Left renal pelvis (tissue), 4 donors: ENCODE measurements around the gene GLB1L3. TPM values are rescaled to one million over a fixed set of nuclear protein-coding genes. Genes with fewer than 3 reads are reported as not detected.
"Not testable (repeated sequence)": the region's sequence is repeated elsewhere in the genome, so short reads cannot be mapped to it uniquely, and the experiment has no call there.

Experiments
- DNase-seq, 4 donors: peaks; one replicate each; pipeline ENCODE4 v3.0.0-alpha.2; 2013; ENCODE audit warnings: low read depth in 4 of 4, low spot score in 3 of 4
- polyA plus RNA-seq, 4 donors: library from polyadenylated mRNA; unstranded; fragments of 120-200 nt; gene quantifications; one replicate each; pipeline ENCODE4 v1.2.1, GENCODE V29; 2013; ENCODE audit not compliant: insufficient read length in 4 of 4

The GLB1L3 gene
- polyA plus RNA-seq, 4 donors, result 0.27 to 1.5 (median 1.2) TPM

DNA sequence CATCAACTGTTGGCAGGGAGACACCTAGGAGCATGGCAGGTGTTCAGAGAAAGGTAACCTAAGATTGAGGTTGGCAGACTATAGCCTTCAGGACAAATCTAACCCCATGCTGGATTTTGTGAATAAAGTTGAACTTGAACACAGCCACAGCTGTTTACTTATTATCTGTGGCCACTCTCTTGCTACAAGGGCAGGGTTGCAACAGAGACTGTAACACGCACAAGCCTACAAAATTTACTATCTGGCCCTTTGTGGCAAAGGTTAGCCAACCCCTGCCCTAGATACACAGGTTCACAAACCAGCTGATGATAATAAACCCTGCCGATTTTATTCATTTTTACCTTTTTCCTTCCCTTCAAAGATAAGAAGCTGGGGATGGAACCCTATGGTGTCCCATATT lies 25.5 kb upstream of the GLB1L3 start:
- no peak for DNase-seq

DNA sequence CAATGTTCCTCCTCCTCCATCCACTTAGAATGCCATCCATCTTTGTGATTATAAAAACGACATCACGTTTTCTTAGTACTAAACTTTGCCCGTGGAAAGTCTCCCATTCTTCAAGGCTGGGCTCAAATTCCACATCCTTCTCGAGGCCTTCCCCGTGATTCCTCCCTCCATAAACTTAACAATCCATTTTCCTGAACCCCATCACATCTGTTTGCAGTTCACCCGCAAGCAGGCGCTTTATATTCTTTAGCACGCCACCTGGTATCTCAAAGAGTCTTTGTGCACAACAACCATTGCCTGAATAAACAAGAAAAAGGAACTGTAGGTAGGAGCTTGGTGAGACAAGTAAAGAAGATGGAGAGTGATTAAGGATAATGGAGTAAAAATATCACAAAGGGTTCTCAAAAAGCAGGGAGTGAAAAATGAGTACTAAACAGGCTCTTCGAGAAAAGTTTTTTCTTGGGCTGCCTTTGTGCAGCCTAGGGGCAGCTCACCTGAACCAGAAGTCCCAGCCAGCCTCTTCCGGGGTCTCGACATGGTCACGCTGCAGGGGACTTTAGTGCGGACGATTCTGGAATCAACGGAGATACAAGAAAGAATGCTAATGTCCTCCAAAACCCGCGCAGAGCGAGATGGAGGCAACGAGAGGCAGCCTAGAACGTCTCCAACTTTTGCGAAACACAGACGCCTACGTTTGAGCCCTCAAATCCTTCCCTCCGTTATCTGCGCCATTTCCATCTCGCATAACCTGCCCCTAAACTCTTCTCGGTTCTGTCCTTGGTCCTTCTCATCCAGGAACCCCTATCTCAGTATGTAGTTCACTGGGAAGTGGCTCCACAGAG lies 23.6 kb upstream of the GLB1L3 start:
- DNase-seq, result no peak

DNA sequence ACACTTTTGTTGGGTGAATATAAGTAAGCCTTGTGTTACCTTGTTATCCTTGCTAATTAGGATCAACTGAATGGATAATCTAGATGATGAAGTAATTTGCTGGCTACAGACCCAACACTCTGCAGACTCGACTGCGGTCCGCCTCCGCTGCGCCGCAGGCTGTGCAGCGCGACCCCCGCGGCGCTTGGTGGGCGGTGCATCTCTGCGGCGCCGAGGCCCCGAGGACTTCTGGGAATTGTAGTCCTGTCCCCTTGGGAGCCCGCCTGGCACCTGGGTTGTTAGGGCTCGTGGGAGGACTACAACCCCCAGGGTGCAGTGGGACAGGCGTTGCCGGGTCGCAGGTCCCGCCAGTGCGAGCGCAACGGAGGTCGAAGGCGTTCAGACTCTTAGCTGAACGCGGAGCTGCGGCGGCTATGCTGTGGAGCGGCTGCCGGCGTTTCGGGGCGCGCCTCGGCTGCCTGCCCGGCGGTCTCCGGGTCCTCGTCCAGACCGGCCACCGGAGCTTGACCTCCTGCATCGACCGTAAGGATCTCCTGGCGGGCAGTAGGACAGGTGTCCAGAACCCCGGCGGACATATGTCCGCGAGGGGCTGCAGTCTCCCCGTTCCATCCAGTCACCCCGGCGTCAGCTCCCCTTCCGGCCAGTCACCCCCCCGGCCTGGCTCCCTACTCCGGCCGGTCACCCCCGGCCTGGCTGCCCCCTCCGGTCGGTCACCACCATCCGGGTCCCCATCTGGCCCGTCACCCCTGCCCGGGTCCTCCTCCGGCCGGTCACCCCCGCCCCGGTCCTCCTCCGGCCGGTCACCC lies 22.8 kb upstream of the GLB1L3 start, which contains the start of the genes ACAD8 and THYN1:
Gene ACAD8 (plus strand): TSS at position 381 of the 806 bp plus-strand sequence. CDS start 33 bp downstream, at position 414.
Gene THYN1 (minus strand): TSS at position 165 of the 806 bp plus-strand sequence. CDS start 470 bp downstream, outside the sequence.
- DNase-seq, result peak; percentile 87 to 93 (median 91)

GRCh38 chr11:134254433-134255183 lies 21.6 kb upstream of the GLB1L3 start:
- DNase-seq, result no peak

DNA sequence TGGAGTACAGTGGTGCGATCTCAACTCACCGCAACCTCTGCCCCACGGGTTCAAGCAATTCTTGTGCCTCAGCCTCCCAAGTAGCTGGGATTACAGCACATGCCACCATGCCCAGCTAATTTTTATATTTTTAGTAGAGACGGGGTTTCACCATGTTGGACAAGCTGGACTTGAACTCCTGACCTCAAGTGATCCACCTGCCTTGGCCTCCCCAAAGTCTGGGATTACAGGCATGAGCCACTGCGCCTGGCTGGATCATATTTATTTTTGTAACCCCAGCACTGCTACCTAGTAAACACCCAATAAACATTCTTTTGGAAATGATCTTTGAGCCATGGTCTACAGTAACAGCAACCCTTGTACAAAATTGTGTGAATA lies 21.0 kb upstream of the GLB1L3 start:
- DNase-seq, result not testable (repeated sequence)

DNA sequence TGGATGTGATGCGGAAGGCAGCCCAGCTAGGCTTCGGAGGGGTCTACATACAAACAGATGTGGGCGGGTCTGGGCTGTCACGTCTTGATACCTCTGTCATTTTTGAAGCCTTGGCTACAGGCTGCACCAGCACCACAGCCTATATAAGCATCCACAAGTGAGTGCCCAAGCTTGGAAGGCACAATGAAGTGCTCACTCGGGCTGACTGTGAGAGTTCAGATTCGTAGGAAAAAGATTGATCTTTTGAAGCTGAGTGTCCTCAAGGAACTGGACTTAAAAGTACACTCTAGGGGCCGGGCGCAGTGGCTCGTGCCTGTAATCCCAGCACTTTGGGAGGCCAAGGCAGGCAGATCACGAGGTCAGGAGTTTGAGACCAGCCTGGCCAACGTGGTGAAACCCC lies 19.1 kb upstream of the GLB1L3 start:
- DNase-seq, result no peak

DNA sequence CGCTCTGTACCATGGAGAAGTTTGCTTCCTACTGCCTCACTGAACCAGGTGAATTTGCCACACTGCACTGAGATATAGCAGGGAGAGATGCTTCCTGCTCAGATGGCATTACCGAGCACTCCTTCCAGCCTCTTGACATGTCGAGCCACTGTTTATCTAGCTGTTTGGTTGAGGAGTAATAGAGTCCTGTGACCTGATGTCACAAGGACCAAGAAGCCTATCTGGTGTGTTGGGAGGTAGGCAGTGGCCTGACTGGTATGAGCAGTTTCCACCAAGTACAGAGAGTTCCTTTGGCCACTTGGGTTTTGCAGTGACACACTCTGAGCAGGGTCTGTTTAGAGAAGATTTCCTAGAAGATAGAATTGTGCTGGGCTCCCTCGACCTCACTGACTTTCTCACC lies 17.6 kb upstream of the GLB1L3 start:
- DNase-seq, result no peak

GRCh38 chr11:134260503-134260902 lies 15.7 kb upstream of the GLB1L3 start:
- DNase-seq, result no peak

- no peak for DNase-seq
Observed at GRCh38 chr11:134260983-134261382, 15.2 kb upstream of the GLB1L3 start.

DNA sequence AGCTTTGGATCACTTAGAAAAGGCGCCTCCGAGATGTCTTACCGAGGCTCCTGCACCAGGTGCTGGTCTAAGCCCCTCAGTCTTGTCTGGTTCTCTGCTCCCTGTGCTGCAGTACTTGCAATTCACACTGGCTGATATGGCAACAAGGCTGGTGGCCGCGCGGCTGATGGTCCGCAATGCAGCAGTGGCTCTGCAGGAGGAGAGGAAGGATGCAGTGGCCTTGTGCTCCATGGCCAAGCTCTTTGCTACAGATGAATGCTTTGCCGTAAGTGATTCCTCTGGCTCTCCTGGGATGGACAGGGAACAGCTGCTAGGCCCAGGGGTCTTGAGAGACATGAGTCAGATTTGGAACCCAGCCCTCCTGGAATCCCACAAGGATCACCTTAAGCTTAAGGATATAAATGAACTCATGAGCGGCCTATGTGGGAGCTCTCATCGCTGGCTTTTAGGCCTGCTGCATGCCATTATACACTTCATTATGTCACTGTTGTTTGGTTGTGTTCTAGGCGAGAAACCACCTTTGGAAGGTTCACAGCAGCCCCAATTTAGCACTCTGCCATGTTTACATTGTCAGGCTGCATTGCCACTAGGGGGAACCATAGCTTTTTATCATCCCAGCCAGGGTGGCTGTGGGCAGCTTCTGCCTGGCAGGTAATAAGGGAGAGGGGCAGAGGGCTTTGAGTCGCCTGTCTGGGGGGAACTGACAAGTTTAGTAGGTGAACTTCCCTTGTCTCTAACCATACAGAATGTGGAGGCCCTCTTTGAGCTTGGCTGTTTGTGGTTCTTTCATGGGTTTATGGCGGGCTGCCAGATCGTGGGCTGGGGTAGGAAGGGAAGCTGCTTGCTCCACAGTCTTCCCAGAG lies 14.3 kb upstream of the GLB1L3 start:
- DNase-seq, result no peak

GRCh38 chr11:134264966-134265764 lies 11.0 kb upstream of the GLB1L3 start:
- DNase-seq, result no peak

DNA sequence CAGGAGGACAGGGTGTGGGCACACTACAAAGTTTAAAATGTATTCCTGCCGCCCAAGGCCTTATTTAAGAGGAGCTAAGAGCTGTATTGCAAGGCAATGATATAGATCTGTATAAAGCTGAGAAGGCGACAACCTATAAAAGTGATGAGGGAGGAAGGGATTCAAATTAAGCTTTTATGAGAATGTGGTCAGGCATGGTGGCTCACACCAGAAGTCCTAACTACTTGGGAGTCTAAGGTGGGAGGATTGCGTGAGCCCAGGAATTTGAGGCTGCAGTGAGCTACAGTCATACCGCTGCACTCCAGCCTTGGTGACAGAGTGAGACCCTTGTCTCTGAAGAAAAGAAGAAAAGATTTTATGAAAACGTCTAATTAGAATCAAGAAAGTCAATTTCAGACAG lies 9.7 kb upstream of the GLB1L3 start:
- DNase-seq, result no peak

GRCh38 chr11:134266841-134267251 lies 9.3 kb upstream of the GLB1L3 start:
- DNase-seq, result no peak

- no peak for DNase-seq
Observed at GRCh38 chr11:134267461-134267860, 8.7 kb upstream of the GLB1L3 start.

DNA sequence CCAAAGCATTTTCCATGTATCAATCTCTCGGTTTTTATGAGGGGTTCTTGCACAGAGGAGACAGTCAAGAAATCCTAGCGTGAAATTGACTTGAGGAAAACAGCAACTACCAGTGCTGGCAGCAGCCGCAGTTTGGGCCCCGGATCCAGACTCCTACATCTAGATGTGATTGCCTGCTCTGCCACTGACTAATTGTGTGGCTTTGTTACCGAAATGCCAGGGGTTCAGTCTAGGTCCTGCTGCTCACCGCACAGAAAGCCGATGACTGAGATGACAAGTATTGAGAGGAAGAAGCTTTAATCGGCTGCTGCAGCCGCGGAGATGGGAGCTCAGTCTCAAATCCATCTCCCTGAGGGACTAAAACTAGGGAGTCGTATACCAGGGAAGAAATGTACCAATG lies 8.2 kb upstream of the GLB1L3 start:
- no peak for DNase-seq

- no peak for DNase-seq
Observed at GRCh38 chr11:134270250-134270714, 5.9 kb upstream of the GLB1L3 start.

DNA sequence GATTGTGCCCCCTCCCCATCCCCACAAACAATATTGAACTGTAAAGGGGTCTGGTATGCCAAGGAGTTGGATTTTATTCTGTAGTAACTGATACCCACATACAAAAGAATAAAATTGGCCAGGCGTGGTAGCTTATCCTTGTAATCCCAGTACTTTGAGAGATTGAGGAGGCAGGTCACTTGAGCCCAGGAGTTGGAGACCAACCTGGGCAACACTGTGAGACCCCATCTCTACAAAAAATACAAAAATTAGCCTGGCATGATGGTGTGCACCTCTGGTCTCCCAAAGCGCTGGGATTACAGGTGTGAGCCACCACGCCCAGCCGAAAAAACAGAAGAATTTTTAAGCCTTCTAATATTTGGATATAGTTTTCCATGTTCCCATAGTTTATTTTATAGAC lies 4.2 kb upstream of the GLB1L3 start:
- DNase-seq, result no peak

DNA sequence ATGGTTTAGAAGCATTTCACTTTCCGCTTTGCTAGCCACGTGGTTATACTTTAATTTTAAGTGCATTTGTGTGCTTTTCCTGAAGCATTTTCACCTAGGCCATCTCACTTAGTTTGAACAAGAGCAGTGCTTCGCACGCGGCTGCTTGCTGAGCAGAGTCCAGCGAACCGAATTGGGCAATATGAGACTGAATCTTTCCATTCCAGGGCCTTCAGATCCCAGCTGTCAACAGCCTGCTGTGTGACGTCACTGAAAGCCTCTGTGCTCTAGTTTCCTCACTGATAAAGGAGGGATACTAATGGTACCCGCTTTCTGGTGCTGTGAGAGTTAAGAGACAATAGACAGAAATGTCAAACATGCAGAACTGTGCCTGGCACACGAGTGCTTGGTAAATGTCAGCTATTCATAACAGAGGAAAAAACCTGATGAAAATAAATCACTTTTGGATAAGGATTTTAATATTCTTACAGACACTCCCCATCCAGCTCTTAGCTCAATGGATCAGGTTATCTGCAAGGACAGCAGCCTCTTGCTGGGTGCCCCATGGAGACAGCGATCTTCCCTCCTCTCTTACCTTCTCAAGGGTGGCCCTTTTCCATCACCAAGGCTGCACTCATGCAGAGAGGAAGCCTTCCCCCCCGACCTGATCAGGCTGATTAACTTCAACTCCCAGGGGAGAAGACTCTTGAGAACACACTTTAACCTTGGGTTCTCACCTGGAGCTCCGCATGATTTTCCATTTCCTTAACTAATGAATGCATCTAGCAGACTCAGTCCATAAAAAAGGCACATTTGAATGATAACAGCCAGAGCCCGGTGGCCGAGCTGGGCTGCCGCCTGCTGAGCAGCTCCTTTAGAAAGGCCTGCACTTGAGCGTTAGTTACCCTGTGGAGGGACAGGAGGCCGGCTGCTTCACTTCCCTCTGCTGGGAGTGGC lies 3.5 kb upstream of the GLB1L3 start:
- DNase-seq, result no peak
